Measurements from ENCODE around the gene EPHB3.

Gene EPHB3

DNA sequence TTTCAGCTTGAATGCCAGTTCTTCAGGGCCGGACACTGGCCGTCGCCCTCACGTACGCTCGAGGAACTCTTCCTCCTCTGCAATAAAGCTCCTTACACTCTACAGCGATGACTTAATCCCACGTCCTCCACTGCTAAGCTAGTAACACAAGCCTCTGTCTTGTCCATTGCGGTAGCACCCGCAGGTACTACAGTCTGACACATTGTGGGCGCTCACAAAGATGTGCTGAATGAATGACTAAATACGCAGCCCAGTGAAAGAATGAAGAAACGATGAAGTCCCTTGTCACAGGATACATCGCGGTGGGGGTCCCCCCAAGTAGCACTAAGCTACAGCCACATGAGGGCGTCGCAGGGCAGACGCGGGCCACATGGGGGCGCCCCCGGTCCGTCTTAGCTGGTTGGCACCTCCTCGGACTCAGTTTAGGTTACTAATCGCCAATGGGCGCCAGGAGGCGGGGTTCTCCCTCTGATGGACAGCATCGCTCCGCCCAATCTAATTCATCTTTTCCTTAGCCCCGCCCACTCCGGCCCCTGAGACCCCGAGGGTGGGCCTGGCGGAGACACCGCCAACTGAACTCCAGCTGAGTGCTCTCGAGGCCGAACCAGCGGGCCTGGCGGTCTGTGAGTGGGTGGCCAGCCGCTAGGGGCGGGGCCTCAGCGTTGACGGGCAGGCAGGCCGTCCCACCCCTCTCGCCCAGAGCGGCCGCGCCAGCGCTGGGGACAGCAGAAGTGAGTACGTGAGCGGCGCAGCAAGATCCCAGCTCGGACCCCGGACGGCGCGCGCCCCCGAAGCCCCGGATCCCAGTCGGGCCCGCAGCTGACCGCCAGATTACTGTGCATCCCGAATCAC, at the start of gene EPHB3:
Gene EPHB3, plus strand, starts transcription at position 725 of the 852 bp plus-strand sequence. CDS start 451 bp downstream, outside the sequence.
- peak; percentile 98 for DNase-seq (ENCODE audit: low spot score)

GRCh38 chr3:184512621-184513020, 49.0 kb upstream of the EPHB3 start:
- no peak for DNase-seq (ENCODE audit: low spot score)

GRCh38 chr3:184513276-184514170, 48.1 kb upstream of the EPHB3 start:
- DNase-seq (ENCODE audit: low spot score), result peak; percentile 84

DNA sequence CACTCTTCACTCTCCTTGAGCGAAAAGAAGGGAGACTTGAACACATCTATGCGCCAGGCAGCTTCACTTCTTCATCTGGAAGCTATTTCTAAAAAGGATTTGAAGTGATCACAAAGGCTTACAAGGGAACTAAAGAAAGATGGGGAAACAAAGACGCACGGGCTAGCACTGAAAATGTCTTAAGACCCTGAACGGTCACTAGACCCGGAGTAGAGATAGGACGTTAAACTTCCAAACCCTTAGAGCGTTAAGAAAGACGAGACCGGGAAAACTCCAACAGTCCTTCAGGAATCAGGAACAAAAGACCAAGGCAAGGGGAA, 47.5 kb upstream of the EPHB3 start:
- DNase-seq (ENCODE audit: low spot score), result no peak

GRCh38 chr3:184523825-184524615, 37.6 kb upstream of the EPHB3 start:
- DNase-seq (ENCODE audit: low spot score), result peak; percentile 91

DNA sequence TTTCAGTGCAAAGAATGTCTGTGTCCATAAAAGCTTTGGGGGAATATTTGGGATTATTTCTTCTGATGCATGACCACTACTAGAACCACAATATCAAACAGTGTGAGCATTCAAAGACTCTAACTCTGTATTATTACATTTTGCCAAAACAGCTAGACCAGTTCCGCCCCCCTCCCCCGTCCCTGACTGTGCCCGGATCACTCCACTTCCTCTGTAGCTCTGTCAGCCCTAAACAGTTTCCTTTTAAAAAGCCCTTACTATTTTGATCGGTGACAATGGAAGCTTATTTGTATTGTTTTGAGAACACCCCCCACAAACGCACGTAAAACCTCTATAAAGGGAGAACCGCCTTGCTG, 36.6 kb upstream of the EPHB3 start:
- peak; percentile 45 for DNase-seq (ENCODE audit: low spot score)

GRCh38 chr3:184525337-184526087, 36.1 kb upstream of the EPHB3 start:
- no peak for DNase-seq (ENCODE audit: low spot score)

DNA sequence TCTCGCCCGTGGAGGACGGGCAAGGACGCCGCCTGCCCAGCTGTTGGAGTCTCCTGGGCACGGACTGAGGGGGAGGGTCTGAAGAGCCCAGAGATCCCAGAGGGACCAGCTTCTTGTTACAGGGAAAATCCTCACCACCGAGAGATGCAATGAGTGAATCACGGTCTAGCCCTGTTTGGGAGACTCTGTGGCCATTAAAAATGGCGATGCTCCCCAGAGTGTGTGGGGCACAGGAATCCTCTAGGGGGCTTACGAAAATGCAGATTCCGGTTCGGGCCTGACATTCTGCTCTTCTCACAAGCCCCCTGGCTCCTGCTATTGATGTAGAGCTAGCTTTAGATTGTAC, 35.5 kb upstream of the EPHB3 start:
- DNase-seq (ENCODE audit: low spot score), result no peak

- no peak for DNase-seq (ENCODE audit: low spot score)
These were observed 29.8 kb upstream of the EPHB3 start for GRCh38 chr3:184531626-184532280.

GRCh38 chr3:184532940-184533732, 28.4 kb upstream of the EPHB3 start:
- no peak for DNase-seq (ENCODE audit: low spot score)

DNA sequence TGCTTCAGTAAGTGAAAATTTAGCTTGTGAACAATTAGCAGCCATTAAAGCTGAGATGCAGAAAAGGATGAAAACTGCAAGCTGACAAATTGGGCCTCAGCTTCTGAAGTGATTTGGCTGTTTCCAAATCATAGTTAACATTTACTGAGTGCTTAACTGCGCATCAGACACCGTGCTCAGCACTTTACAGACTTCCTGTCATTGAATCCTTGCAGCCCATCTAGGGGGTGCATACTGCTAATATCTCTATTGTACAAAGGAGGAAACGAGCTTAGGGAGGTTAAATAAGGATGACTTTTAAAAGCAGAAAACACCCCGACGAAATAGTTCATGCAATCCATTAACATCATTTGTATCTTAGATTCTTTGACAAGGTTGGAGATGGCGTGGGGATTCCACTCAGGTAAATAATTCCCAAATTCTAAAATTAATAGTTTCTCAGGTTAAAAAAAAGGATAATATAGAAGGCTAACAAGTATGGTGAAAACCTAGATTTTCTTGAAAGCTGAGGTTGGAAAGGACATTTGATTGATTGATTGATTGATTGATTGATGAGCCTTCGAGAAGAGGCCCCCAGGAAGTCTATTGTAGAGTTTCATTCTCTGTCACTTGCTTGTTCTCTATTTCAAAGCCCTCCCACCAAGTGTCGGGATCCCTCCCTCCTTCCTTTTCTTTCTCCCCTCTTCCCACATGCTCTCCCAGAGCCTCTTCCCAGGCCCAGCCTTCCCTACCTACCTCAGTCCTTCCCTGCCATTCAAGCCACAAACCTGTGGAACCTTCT, 23.5 kb upstream of the EPHB3 start:
- DNase-seq (ENCODE audit: low spot score), result no peak

- no peak for DNase-seq (ENCODE audit: low spot score)
These were observed 22.7 kb upstream of the EPHB3 start for GRCh38 chr3:184538666-184539431.

DNA sequence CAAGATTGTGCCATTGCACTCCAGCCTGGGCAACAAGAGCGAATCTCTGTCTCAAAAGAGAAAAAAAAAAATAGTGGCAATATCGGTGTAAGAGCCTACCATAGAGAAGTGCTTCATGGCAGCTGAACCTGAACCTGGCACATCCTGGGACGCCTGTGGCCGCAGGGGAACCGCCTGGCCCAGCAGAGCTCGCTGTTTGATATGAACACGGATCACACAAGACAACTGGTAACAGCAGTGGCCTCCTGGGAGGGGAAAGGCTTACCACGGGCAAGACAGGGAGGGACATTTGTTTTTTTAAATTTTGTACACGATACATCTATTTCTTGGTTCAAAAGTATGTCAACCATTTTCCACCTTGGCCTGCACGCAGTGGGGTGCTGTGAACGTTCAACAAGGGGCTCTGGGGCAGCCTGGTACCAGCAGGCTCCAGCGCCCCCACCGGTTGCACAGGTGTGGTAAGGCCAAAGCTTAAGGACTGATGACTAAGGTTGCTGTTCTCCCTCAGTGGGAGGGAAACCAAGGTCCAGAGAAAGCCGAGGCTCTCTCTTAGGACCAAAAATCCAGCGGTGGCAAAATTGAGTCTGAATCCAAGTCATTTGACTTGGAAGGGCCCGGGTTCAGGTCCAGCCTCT, 21.7 kb upstream of the EPHB3 start:
- DNase-seq (ENCODE audit: low spot score), result no peak

DNA sequence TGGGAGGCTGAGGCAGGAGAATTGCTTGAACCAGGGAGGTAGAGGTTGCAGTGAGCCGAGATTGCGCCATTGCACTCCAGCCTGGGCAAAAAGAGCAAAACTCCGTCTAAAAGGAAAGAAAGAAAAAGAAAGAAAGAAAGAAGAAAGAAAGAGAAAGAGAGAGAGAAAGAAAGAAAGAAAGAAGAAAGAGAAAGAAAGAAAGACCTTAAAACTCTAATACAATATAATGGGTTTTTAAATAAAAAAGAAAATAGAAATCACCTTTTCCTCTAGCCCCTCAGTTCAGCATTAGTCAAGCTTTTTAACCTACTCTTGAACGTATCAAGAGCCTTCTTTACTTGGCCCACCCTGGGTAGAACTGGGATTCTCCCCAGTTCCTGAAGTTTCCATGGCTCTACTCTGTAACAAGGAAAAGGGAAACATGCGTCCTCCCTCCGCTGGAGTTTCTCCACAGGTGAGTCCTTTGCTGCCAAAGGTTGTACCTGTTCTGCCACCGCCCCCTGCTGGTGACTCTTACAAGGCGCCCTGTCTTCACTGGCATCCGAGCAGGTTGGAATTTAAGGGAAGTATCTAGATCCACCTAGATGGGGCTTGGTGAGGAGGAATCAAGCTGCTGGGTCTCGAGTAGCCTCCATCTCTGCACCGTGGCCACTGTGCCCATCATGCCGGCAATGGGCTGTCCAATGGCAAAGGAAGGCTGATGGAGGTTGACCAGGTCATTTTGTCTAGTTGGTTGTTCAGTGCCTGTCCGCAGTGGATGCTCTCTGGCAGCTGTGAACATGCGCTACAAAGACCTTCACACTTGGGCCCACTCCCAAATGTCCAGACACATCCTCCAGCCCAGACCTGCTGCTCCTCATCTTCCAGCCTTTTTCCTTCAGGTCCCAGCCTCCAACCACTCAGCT, 20.6 kb upstream of the EPHB3 start:
- peak; percentile 87 for DNase-seq (ENCODE audit: low spot score)

DNA sequence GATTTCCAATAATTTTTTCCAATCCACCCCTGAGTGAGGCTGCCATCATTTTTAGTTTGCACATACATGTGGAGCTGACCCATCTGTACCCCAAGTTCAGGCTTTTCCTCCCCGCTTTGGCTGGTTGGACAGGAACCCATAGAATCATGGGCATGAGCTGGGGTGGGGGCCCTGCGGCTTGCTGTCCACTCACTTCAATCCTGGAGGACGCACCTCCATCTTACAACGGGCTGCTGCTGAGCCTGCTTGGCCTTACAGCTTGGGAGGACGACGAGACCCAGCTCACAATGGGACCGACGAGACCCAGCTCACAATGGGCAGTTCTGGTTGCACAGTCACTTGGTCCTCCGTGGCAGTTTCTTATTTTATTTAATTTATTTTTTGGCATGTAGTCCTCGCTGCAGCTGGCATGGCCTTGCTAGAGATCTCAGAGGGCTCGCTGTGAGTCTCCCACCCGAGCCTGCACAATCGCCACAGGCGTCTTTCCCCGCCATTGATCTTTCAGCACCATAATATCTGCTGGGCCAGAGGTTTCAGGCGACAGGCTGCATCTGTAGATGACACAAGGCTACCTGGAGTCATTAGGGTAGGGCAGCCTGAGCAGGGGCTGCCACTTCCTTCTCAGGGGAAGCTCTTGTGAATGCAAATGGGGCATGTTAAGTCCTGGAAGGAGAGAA, 19.6 kb upstream of the EPHB3 start:
- no peak for DNase-seq (ENCODE audit: low spot score)

DNA sequence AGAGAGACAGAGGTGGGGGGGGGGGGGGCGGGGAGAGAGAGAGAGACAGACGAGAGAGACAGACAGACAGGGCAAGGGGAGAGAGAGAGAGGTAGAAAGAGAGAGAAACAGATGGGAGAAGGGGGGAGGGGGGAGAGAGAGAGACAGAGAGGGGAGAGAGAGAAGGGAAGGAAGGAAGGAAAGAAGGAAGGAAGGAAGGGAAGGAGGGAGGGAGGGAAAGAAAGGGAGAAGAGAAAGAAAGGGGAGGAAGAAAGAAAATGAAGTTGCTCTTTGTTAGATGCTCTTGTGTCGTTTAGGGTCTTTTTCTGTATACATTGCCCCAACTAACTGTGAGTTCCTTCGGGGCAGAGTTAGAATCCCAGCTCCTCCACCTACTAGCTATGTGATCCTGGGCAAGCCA, 19.0 kb upstream of the EPHB3 start:
- DNase-seq (ENCODE audit: low spot score), result no peak

- DNase-seq (ENCODE audit: low spot score), result no peak
These were observed 18.3 kb upstream of the EPHB3 start for GRCh38 chr3:184543256-184543655.
